DOHH2 (cell line): ENCODE data around the gene ADAMTS9.

Source experiments
- H3F3A ChIP-seq: fragments of 200-600 bp; sonication (generic), shearing (Covaris generic); 2 replicates; pipeline ENCODE4 v1.6.0; 2016; ENCODE audit warnings: antibody characterized with exemption, mild to moderate bottlenecking; ENCODE audit not compliant: control insufficient read depth, insufficient read depth
- H3K27ac ChIP-seq: fragments of 200-600 bp; sonication (generic); 2 replicates; pipeline ENCODE4 v1.5.1; 2014; ENCODE audit warnings: low read depth, mild to moderate bottlenecking, low read length, moderate library complexity
- H3K27me3 ChIP-seq: fragments of 200-600 bp; sonication (generic); 2 replicates; pipeline ENCODE4 v1.6.1; 2014; ENCODE audit warnings: mild to moderate bottlenecking, low read length, mixed read lengths; ENCODE audit not compliant: control insufficient read depth
- H3K36me3 ChIP-seq: fragments of 200-600 bp; sonication (generic); 2 replicates; pipeline ENCODE4 v1.6.1; 2014; ENCODE audit warnings: mild to moderate bottlenecking, low read length, moderate library complexity, mixed read lengths; ENCODE audit not compliant: control insufficient read depth
- H3K4me1 ChIP-seq: fragments of 200-600 bp; sonication (generic); 2 replicates; pipeline ENCODE4 v1.6.1; 2014; ENCODE audit warnings: mild to moderate bottlenecking, low read length, mixed read lengths; ENCODE audit not compliant: control insufficient read depth
- H3K4me2 ChIP-seq: fragments of 200-600 bp; sonication (generic); 2 replicates; pipeline ENCODE4 v1.6.0; 2014; ENCODE audit warnings: mild to moderate bottlenecking, low read length, moderate library complexity
- H3K4me3 ChIP-seq: fragments of 200-600 bp; sonication (generic); 2 replicates; pipeline ENCODE4 v1.5.1; 2014; ENCODE audit warnings: mild to moderate bottlenecking, low read length, mixed read lengths
- H3K79me2 ChIP-seq: fragments of 200-600 bp; sonication (generic); 2 replicates; pipeline ENCODE4 v1.6.1; 2014; ENCODE audit warnings: mild to moderate bottlenecking, low read length, mixed read lengths; ENCODE audit not compliant: control insufficient read depth
- H3K9me2 ChIP-seq: fragments of 200-600 bp; sonication (generic); replicated peaks from 2 replicates; pipeline ENCODE4 v1.6.1; 2014; ENCODE audit warnings: mild to moderate bottlenecking, low read length, mixed read lengths; ENCODE audit not compliant: control insufficient read depth
- H3K9me3 ChIP-seq: fragments of 200-600 bp; sonication (generic); 2 replicates; pipeline ENCODE4 v1.6.1; 2014; ENCODE audit warnings: antibody characterized with exemption, low read length, mixed read lengths; ENCODE audit not compliant: control insufficient read depth, insufficient read depth
- H4K20me1 ChIP-seq: fragments of 200-600 bp; sonication (generic); 2 replicates; pipeline ENCODE4 v1.6.0; 2014; ENCODE audit warnings: low read depth, mild to moderate bottlenecking, antibody characterized with exemption, low read length, moderate library complexity; ENCODE audit not compliant: control insufficient read depth, insufficient read depth
- EZH2phosphoT487 ChIP-seq: fragments of 200-600 bp; sonication (generic); IDR thresholded peaks from 2 replicates; pipeline ENCODE4 v1.6.1; 2017; ENCODE audit warnings: borderline replicate concordance, mild to moderate bottlenecking, antibody characterized with exemption, low read length, moderate library complexity, mixed read lengths
- TF ChIP-seq, protein P1 (sequence below): fragments of 200-600 bp; sonication (generic); IDR thresholded peaks from one replicate; pipeline ENCODE4 v1.5.1; 2014; ENCODE audit warnings: antibody characterized with exemption, mild to moderate bottlenecking, low read depth, low read length; ENCODE audit not compliant: poor library complexity, severe bottlenecking

The ADAMTS9 gene

GRCh38 chr3:64484289-64484992 is 203.4 kb downstream of the ADAMTS9 start:
- Histone ChIP-seq H3K9me3 (no peaks in the 10 kb centered on the region), H3K36me3 (no peaks in the 10 kb centered on the region), H3K27me3 (peaks cover 4% of the 10 kb centered on the region; the same call in 1 of the 2 replicates), H3K4me1 (no peaks in the 10 kb centered on the region), H3F3A (no peaks in the 10 kb centered on the region), H3K4me3 (no peak overlapping the region), H3K79me2 (no peaks in the 10 kb centered on the region), H3K27ac (no peak overlapping the region), H3K9me2 (no peaks in the 10 kb centered on the region), H4K20me1 (no peaks in the 10 kb centered on the region), H3K4me2 (no peak overlapping the region)
- TF ChIP-seq, protein P1, sequence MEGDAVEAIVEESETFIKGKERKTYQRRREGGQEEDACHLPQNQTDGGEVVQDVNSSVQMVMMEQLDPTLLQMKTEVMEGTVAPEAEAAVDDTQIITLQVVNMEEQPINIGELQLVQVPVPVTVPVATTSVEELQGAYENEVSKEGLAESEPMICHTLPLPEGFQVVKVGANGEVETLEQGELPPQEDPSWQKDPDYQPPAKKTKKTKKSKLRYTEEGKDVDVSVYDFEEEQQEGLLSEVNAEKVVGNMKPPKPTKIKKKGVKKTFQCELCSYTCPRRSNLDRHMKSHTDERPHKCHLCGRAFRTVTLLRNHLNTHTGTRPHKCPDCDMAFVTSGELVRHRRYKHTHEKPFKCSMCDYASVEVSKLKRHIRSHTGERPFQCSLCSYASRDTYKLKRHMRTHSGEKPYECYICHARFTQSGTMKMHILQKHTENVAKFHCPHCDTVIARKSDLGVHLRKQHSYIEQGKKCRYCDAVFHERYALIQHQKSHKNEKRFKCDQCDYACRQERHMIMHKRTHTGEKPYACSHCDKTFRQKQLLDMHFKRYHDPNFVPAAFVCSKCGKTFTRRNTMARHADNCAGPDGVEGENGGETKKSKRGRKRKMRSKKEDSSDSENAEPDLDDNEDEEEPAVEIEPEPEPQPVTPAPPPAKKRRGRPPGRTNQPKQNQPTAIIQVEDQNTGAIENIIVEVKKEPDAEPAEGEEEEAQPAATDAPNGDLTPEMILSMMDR = peak; percentile 85
- no peak for TF ChIP-seq EZH2phosphoT487

- Histone ChIP-seq H3K36me3 (no peaks in the 10 kb centered on the region), H3K4me1 (no peaks in the 10 kb centered on the region), H3K4me3 (no peak overlapping the region), H3K4me2 (no peak overlapping the region), H3F3A (no peaks in the 10 kb centered on the region), H4K20me1 (no peaks in the 10 kb centered on the region), H3K27ac (no peak overlapping the region), H3K27me3 (no peaks in the 10 kb centered on the region), H3K9me3 (no peaks in the 10 kb centered on the region), H3K79me2 (no peaks in the 10 kb centered on the region), H3K9me2 (no peaks in the 10 kb centered on the region)
- TF ChIP-seq EZH2phosphoT487 = no peak
- TF ChIP-seq, protein P1 = no peak
Measured at GRCh38 chr3:64483467-64483866, 204.3 kb downstream of the ADAMTS9 start.

DNA sequence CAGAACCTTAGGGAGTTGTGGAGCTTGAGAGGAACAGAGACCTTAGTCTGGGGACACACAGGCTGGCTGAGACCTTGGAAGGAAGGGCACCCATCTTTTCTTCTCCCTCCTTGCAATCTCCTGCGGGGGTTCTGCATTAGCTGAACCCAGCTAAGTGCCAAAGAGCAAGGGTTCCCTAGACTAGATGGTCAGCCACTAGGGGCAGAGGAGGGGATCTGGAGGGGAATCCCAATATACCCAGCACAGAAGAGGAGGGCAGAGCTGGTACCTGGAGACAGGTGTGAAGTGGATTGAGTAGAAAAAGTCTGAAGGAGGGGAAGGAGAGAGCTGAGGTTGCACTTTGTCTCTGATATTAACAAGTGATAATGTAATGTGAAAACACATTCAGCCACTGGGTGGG is 212.8 kb downstream of the ADAMTS9 start:
- no peak overlapping the region for H3K27ac ChIP-seq
- H3K36me3 ChIP-seq = no peaks in the 10 kb centered on the region
- no peaks in the 10 kb centered on the region for H3F3A ChIP-seq
- TF ChIP-seq, protein P1 = no peak
- no peak for TF ChIP-seq EZH2phosphoT487
- 0 out of 2 replicates have a peak, but pooled peaks cover 2% of the 10 kb centered on the region for H3K27me3 ChIP-seq
- no peak overlapping the region for H3K4me3 ChIP-seq
- H3K9me2 ChIP-seq = no peaks in the 10 kb centered on the region
- H3K4me1 ChIP-seq = no peaks in the 10 kb centered on the region
- no peaks in the 10 kb centered on the region for H3K9me3 ChIP-seq
- H3K79me2 ChIP-seq = no peaks in the 10 kb centered on the region
- H3K4me2 ChIP-seq = no peak overlapping the region
- no peaks in the 10 kb centered on the region for H4K20me1 ChIP-seq
